MM.1S (cell line): Measurements from ENCODE around the gene NPC1.

Source experiments
- DNase-seq: peaks from one replicate; pipeline ENCODE4 v3.0.0-alpha.2; 2015
- H2AFZ ChIP-seq: fragments of 300-600 bp; sonication (generic); 2 replicates; pipeline ENCODE4 v1.6.0; 2016; ENCODE audit warnings: antibody characterized with exemption, low read length
- H3F3A ChIP-seq: fragments of 300-600 bp; sonication (generic); 2 replicates; pipeline ENCODE4 v1.6.1; 2016; ENCODE audit warnings: mild to moderate bottlenecking, antibody characterized with exemption, low read length, moderate library complexity, mixed read lengths; ENCODE audit not compliant: insufficient read depth
- H3K27ac ChIP-seq: fragments of 300-600 bp; sonication (generic); 2 replicates; pipeline ENCODE4 v1.5.1; 2016; ENCODE audit warnings: mild to moderate bottlenecking, low read length
- H3K27me3 ChIP-seq: fragments of 300-600 bp; sonication (generic); replicated peaks from 2 replicates; pipeline ENCODE4 v1.6.0; 2016; ENCODE audit warnings: low read length; ENCODE audit not compliant: insufficient read depth
- H3K36me3 ChIP-seq: fragments of 300-600 bp; sonication (generic); replicated peaks from 2 replicates; pipeline ENCODE4 v1.6.1; 2016; ENCODE audit warnings: mild to moderate bottlenecking, low read length, mixed read lengths; ENCODE audit not compliant: insufficient read depth
- H3K4me1 ChIP-seq: fragments of 300-600 bp; sonication (generic); 2 replicates; pipeline ENCODE4 v1.6.1; 2016; ENCODE audit warnings: low read length, mixed read lengths
- H3K4me2 ChIP-seq: fragments of 300-600 bp; sonication (generic); 2 replicates; pipeline ENCODE4 v1.6.0; 2016; ENCODE audit warnings: low read depth, low read length
- H3K4me3 ChIP-seq: fragments of 300-600 bp; sonication (generic); 2 replicates; pipeline ENCODE4 v1.5.1; 2016; ENCODE audit warnings: low read length, mixed read lengths
- H3K79me2 ChIP-seq: fragments of 300-600 bp; sonication (generic); 2 replicates; pipeline ENCODE4 v1.6.1; 2016; ENCODE audit warnings: mixed run types, low read length, mixed read lengths
- H3K9ac ChIP-seq: fragments of 300-600 bp; sonication (generic); 2 replicates; pipeline ENCODE4 v1.6.1; 2016; ENCODE audit warnings: low read length, mixed read lengths
- H3K9me2 ChIP-seq: fragments of 300-600 bp; sonication (generic); replicated peaks from 2 replicates; pipeline ENCODE4 v1.6.1; 2016; ENCODE audit warnings: mild to moderate bottlenecking, low read length, mixed read lengths; ENCODE audit not compliant: insufficient read depth
- H3K9me3 ChIP-seq: fragments of 300-600 bp; sonication (generic); replicated peaks from 2 replicates; pipeline ENCODE4 v1.6.1; 2016; ENCODE audit warnings: mild to moderate bottlenecking, low read length, mixed read lengths; ENCODE audit not compliant: insufficient read depth
- H4K20me1 ChIP-seq: fragments of 300-600 bp; sonication (generic); 2 replicates; pipeline ENCODE4 v1.6.1; 2016; ENCODE audit warnings: mild to moderate bottlenecking, low read length, moderate library complexity, mixed read lengths; ENCODE audit not compliant: insufficient read depth
- CTCF ChIP-seq: fragments of 300-600 bp; sonication (generic); IDR thresholded peaks from 2 replicates; pipeline ENCODE4 v1.5.1; 2016; ENCODE audit warnings: antibody characterized with exemption, low read length, mixed read lengths
- EZH2 ChIP-seq: fragments of 300-600 bp; sonication (generic); optimal IDR thresholded peaks from 2 replicates; pipeline ENCODE3; 2017; ENCODE audit warnings: low read depth, mild to moderate bottlenecking, antibody characterized with exemption, low read length, mixed read lengths
- EZH2phosphoT487 ChIP-seq: fragments of 300-600 bp; sonication (generic); IDR thresholded peaks from 2 replicates; pipeline ENCODE4 v1.6.1; 2018; ENCODE audit warnings: antibody characterized with exemption, low read length

NPC1 gene

DNA sequence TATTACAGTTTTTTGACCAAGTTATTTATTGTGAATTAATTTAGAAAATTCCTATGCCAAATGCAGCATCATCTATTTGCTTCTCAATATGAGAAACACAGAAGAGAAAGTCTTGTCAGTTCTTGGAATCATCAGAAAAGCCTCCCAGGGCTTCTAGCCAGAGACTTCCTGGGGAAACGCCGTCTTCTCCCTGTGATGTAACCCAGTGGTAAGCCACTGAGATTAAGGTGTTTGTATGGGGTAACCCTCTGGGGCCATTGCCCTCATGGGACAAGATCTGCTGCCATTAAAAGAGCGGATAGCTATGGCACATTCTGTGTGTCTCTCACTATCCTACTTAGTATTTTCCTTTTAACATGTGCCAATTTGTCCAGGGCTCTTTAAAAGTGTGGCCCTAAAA lies 48.4 kb upstream of the NPC1 start:
- Histone ChIP-seq H4K20me1 (no peaks in the 10 kb centered on the region), H3K36me3 (no peaks in the 10 kb centered on the region), H3K4me3 (no peak overlapping the region), H3K27me3 (no peaks in the 10 kb centered on the region), H3K79me2 (no peaks in the 10 kb centered on the region), H3K4me2 (no peak overlapping the region), H3K9me3 (no peaks in the 10 kb centered on the region), H3K9ac (no peak overlapping the region), H3K4me1 (no peaks in the 10 kb centered on the region; the same call in 1 of the 2 replicates), H3K27ac (no peak overlapping the region), H2AFZ (no peak overlapping the region), H3F3A (no peaks in the 10 kb centered on the region), H3K9me2 (no peaks in the 10 kb centered on the region)
- TF ChIP-seq CTCF (no peak), EZH2phosphoT487 (no peak), EZH2 (no peak)
- DNase-seq = no peak

- no peaks in the 10 kb centered on the region for H3K79me2 ChIP-seq
- H3K27ac ChIP-seq = no peak overlapping the region
- no peaks in the 10 kb centered on the region for H3K36me3 ChIP-seq
- peaks cover 4% of the 10 kb centered on the region; the same call in 1 of the 2 replicates for H3K4me1 ChIP-seq
- no peak overlapping the region for H3K4me2 ChIP-seq
- TF ChIP-seq EZH2phosphoT487 (no peak), CTCF (no peak), EZH2 (no peak)
- no peaks in the 10 kb centered on the region for H3K9me2 ChIP-seq
- H3K4me3 ChIP-seq = no peak overlapping the region
- no peaks in the 10 kb centered on the region for H3K27me3 ChIP-seq
- H4K20me1 ChIP-seq = no peaks in the 10 kb centered on the region
- no peak overlapping the region for H2AFZ ChIP-seq
- H3K9ac ChIP-seq = no peak overlapping the region
- no peaks in the 10 kb centered on the region for H3K9me3 ChIP-seq
- DNase-seq = no peak
- H3F3A ChIP-seq = no peaks in the 10 kb centered on the region
These were observed 46.3 kb upstream of the NPC1 start for GRCh38 chr18:23632615-23633014.

- H2AFZ ChIP-seq = no peak overlapping the region
- H3K4me3 ChIP-seq = no peak overlapping the region
These were observed 45.4 kb upstream of the NPC1 start for GRCh38 chr18:23631746-23632145.

More at GRCh38 chr18:23631746-23632145, 45.4 kb upstream of the NPC1 start:
- no peak for DNase-seq
- Histone ChIP-seq H3F3A (no peaks in the 10 kb centered on the region), H3K27me3 (no peaks in the 10 kb centered on the region), H4K20me1 (no peaks in the 10 kb centered on the region), H3K4me2 (no peak overlapping the region), H3K4me1 (peaks cover 4% of the 10 kb centered on the region; the same call in 1 of the 2 replicates), H3K9ac (no peak overlapping the region), H3K36me3 (no peaks in the 10 kb centered on the region), H3K9me3 (no peaks in the 10 kb centered on the region), H3K9me2 (no peaks in the 10 kb centered on the region), H3K27ac (no peak overlapping the region), H3K79me2 (no peaks in the 10 kb centered on the region)
- TF ChIP-seq EZH2 (no peak), EZH2phosphoT487 (no peak), CTCF (no peak)
